OCI-LY3 (cell line): ENCODE data around the gene CD99L2.

Source experiments
- EZH2phosphoT487 ChIP-seq: fragments of 200-600 bp; shearing (Covaris generic); IDR thresholded peaks from 2 replicates; pipeline ENCODE4 v1.6.1; 2018; ENCODE audit warnings: antibody characterized with exemption, mixed run types, low read depth
- TF ChIP-seq, protein P1 (sequence below): fragments of 200-600, 300-600 bp; sonication (generic); IDR thresholded peaks from 2 replicates; pipeline ENCODE4 v1.5.1; 2014; ENCODE audit warnings: antibody characterized with exemption, low read length, low read depth

GRCh38 chrX:150767475-150768131, 130.9 kb downstream of the CD99L2 start:
- TF ChIP-seq, protein P1, sequence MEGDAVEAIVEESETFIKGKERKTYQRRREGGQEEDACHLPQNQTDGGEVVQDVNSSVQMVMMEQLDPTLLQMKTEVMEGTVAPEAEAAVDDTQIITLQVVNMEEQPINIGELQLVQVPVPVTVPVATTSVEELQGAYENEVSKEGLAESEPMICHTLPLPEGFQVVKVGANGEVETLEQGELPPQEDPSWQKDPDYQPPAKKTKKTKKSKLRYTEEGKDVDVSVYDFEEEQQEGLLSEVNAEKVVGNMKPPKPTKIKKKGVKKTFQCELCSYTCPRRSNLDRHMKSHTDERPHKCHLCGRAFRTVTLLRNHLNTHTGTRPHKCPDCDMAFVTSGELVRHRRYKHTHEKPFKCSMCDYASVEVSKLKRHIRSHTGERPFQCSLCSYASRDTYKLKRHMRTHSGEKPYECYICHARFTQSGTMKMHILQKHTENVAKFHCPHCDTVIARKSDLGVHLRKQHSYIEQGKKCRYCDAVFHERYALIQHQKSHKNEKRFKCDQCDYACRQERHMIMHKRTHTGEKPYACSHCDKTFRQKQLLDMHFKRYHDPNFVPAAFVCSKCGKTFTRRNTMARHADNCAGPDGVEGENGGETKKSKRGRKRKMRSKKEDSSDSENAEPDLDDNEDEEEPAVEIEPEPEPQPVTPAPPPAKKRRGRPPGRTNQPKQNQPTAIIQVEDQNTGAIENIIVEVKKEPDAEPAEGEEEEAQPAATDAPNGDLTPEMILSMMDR, result no peak
- no peak for TF ChIP-seq EZH2phosphoT487
